SK-N-SH treated with all-trans-retinoic acid at 6 μM for 48 hours (cell line): ENCODE measurements around the gene C5orf34.

Experiments
- ATAC-seq: fragments of 200-7000 bp; cut with Tn5 transposase; 3 replicates; pipeline ENCODE4 v1.9.1; 2020; ENCODE audit warnings: mild to moderate bottlenecking, moderate library complexity
- BACH2 ChIP-seq: fragments of 250-450 bp; sonication (Bioruptor Pico); IDR thresholded peaks from 2 replicates; pipeline ENCODE4 v1.9.0; 2021; ENCODE audit warnings: mild to moderate bottlenecking, borderline replicate concordance
- CREB5 ChIP-seq: fragments of 250-450 bp; sonication (Bioruptor Pico); IDR thresholded peaks from 2 replicates; pipeline ENCODE4 v1.5.1; 2020; ENCODE audit warnings: low read depth, mild to moderate bottlenecking, moderate library complexity
- CSRNP3 ChIP-seq: fragments of 250-450 bp; sonication (Bioruptor Pico); IDR thresholded peaks from 2 replicates; pipeline ENCODE4 v1.5.1; 2021; ENCODE audit warnings: mild to moderate bottlenecking, moderate library complexity
- ESRRG ChIP-seq: fragments of 250-450 bp; sonication (Bioruptor Pico); IDR thresholded peaks from 2 replicates; pipeline ENCODE4 v1.6.1; 2021; ENCODE audit warnings: mild to moderate bottlenecking
- GLIS3 ChIP-seq: fragments of 250-450 bp; sonication (Bioruptor Pico); IDR thresholded peaks from 2 replicates; pipeline ENCODE4 v1.5.0; 2020; ENCODE audit warnings: mild to moderate bottlenecking, moderate library complexity
- ISL1 ChIP-seq: fragments of 250-450 bp; sonication (Bioruptor Pico); IDR thresholded peaks from 2 replicates; pipeline ENCODE4 v2.1.2; 2022; ENCODE audit warnings: mild to moderate bottlenecking, moderate library complexity
- PATZ1 ChIP-seq: fragments of 250-450 bp; sonication (Bioruptor Pico); IDR thresholded peaks from 2 replicates; pipeline ENCODE4 v1.8.0; 2020; ENCODE audit warnings: mild to moderate bottlenecking, moderate library complexity, borderline replicate concordance
- POU6F1 ChIP-seq: fragments of 250-450 bp; sonication (Bioruptor Pico); IDR thresholded peaks from 2 replicates; pipeline ENCODE4 v1.8.0; 2021; ENCODE audit warnings: low read depth, mild to moderate bottlenecking, moderate library complexity, borderline replicate concordance
- PPARA ChIP-seq: fragments of 250-450 bp; sonication (Bioruptor Pico); IDR thresholded peaks from 2 replicates; pipeline ENCODE4 v1.5.0; 2020; ENCODE audit warnings: mild to moderate bottlenecking, borderline replicate concordance
- RARB ChIP-seq: fragments of 250-450 bp; sonication (Bioruptor Pico); IDR thresholded peaks from 2 replicates; pipeline ENCODE4 v1.8.0; 2021; ENCODE audit warnings: mild to moderate bottlenecking, moderate library complexity
- SNAI2 ChIP-seq: fragments of 250-450 bp; sonication (Bioruptor Pico); IDR thresholded peaks from 2 replicates; pipeline ENCODE4 v1.5.0; 2020; ENCODE audit warnings: mild to moderate bottlenecking, moderate library complexity
- TCF4 ChIP-seq: fragments of 250-450 bp; sonication (Bioruptor Pico); IDR thresholded peaks from 2 replicates; pipeline ENCODE4 v1.8.0; 2021; ENCODE audit warnings: mild to moderate bottlenecking, moderate library complexity, borderline replicate concordance
- TOX ChIP-seq: fragments of 250-450 bp; sonication (Bioruptor Pico); IDR thresholded peaks from 2 replicates; pipeline ENCODE4 v1.8.0; 2021; ENCODE audit warnings: mild to moderate bottlenecking, moderate library complexity, borderline replicate concordance
- TSHZ2 ChIP-seq: fragments of 250-450 bp; sonication (Bioruptor Pico); IDR thresholded peaks from 2 replicates; pipeline ENCODE4 v1.5.0; 2020; ENCODE audit warnings: mild to moderate bottlenecking, moderate library complexity
- ZC3H10 ChIP-seq: fragments of 250-450 bp; sonication (Bioruptor Pico); IDR thresholded peaks from 2 replicates; pipeline ENCODE4 v1.5.1; 2021; ENCODE audit warnings: mild to moderate bottlenecking, moderate library complexity
- ZFP3 ChIP-seq: fragments of 250-450 bp; sonication (Bioruptor Pico); IDR thresholded peaks from 2 replicates; pipeline ENCODE4 v1.5.0; 2020; ENCODE audit warnings: mild to moderate bottlenecking, moderate library complexity
- ZFP30 ChIP-seq: fragments of 450-650 bp; formaldehyde crosslinking; IDR thresholded peaks from 2 replicates; pipeline ENCODE4 v1.5.0; 2022; ENCODE audit warnings: mild to moderate bottlenecking, moderate library complexity
- ZNF565 ChIP-seq: fragments of 450-650 bp; formaldehyde crosslinking; conservative IDR thresholded peaks from 2 replicates; pipeline ENCODE4 v1.5.0; 2020; ENCODE audit warnings: low read depth, mild to moderate bottlenecking, moderate library complexity
- ZNF70 ChIP-seq: fragments of 450-650 bp; formaldehyde crosslinking; IDR thresholded peaks from 2 replicates; pipeline ENCODE4 v1.5.0; 2020; ENCODE audit warnings: mild to moderate bottlenecking, moderate library complexity
- ZNF8 ChIP-seq: fragments of 450-650 bp; formaldehyde crosslinking; IDR thresholded peaks from 2 replicates; pipeline ENCODE4 v1.5.0; 2020; ENCODE audit warnings: mild to moderate bottlenecking, moderate library complexity

Gene C5orf34

GRCh38 chr5:43543434-43543833, 28.5 kb upstream of the C5orf34 start:
- no peak for TF ChIP-seq RARB (CRISPR knock-in tag)
- TF ChIP-seq ZC3H10 (CRISPR knock-in tag): no peak
- TF ChIP-seq CREB5 (CRISPR knock-in tag): no peak
- no peak for TF ChIP-seq BACH2
- no peak for TF ChIP-seq PATZ1 (CRISPR knock-in tag)
- no peak for TF ChIP-seq ISL1 (CRISPR knock-in tag)
- TF ChIP-seq PPARA (CRISPR knock-in tag): no peak
- no peak for TF ChIP-seq TSHZ2 (CRISPR knock-in tag)
- TF ChIP-seq ESRRG: no peak
- no peak for TF ChIP-seq ZFP30 (CRISPR knock-in tag)
- TF ChIP-seq GLIS3 (CRISPR knock-in tag): no peak
- no peak for TF ChIP-seq SNAI2
- no peak for TF ChIP-seq TCF4
- TF ChIP-seq POU6F1 (CRISPR knock-in tag): no peak
- TF ChIP-seq CSRNP3 (CRISPR knock-in tag): no peak
- no peak for TF ChIP-seq ZFP3 (CRISPR knock-in tag)
- TF ChIP-seq ZNF70 (CRISPR knock-in tag): no peak
- no peak for TF ChIP-seq ZNF8
- TF ChIP-seq TOX (CRISPR knock-in tag): no peak
- TF ChIP-seq ZNF565: no peak
- TF ChIP-seq, all 23 proteins: peak for 0
- no peak for ATAC-seq

GRCh38 chr5:43540746-43541145, 25.8 kb upstream of the C5orf34 start:
- ATAC-seq: no peak
- no peak for TF ChIP-seq SNAI2
- no peak for TF ChIP-seq ZNF70 (CRISPR knock-in tag)
- no peak for TF ChIP-seq GLIS3 (CRISPR knock-in tag)
- no peak for TF ChIP-seq BACH2
- no peak for TF ChIP-seq ZC3H10 (CRISPR knock-in tag)
- no peak for TF ChIP-seq RARB (CRISPR knock-in tag)
- TF ChIP-seq CREB5 (CRISPR knock-in tag): no peak
- TF ChIP-seq TCF4: no peak
- no peak for TF ChIP-seq CSRNP3 (CRISPR knock-in tag)
- no peak for TF ChIP-seq ISL1 (CRISPR knock-in tag)
- no peak for TF ChIP-seq ZFP3 (CRISPR knock-in tag)
- TF ChIP-seq PPARA (CRISPR knock-in tag): no peak
- no peak for TF ChIP-seq ZNF565
- no peak for TF ChIP-seq PATZ1 (CRISPR knock-in tag)
- TF ChIP-seq ESRRG: no peak
